Sigmoid colon (tissue), 4 donors: ENCODE measurements around the gene VMAC.

ENCODE experiments used
- EP300 ChIP-seq, 4 donors: sonication (generic); formaldehyde crosslinking; IDR thresholded peaks; one replicate each; pipeline ENCODE4 v1.6.1; 2017; ENCODE audit warnings: antibody characterized with exemption in 4 of 4
- POLR2A ChIP-seq, 2 donors: fragments of 450-650 bp; IDR thresholded peaks; one replicate each; pipeline ENCODE4 v1.6.1; 2016; ENCODE audit warnings: antibody characterized with exemption in 2 of 2, mild to moderate bottlenecking in 2 of 2, moderate library complexity in 2 of 2
- POLR2AphosphoS5 ChIP-seq, 4 donors: sonication (generic); formaldehyde crosslinking; IDR thresholded peaks; one replicate each; pipeline ENCODE4 v1.6.1; 2017; ENCODE audit warnings: antibody characterized with exemption in 4 of 4
- TF ChIP-seq, protein P1 (sequence below), 4 experiments: fragments of 450-650 bp in 3 of 4; fragments of 200-600 bp in 1 of 4; IDR thresholded peaks; one replicate each; pipeline ENCODE4 v1.5.1; 2016 to 2019; ENCODE audit warnings: antibody characterized with exemption in 4 of 4, mild to moderate bottlenecking in 3 of 4, moderate library complexity in 2 of 4

DNA sequence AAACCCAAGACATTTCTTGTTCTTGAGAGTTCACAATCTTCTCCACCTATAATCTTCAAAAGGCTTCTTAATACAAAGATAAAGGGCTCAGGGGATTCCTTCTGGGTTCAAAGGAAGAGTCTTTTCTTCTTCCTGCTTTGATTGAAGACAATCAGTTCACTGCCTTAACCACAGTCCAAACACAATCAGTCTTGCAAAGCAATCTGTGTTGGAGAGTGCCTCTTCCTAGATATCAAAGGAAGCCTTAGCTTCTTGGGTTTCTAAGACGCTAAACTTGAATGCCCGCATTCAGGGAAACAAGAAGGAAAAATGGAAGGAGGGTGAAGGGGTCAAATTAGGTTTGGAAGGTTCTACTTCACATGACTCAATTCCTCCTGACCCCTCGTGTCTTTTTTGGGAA is 46.1 kb downstream of the VMAC start:
- no peak for TF ChIP-seq POLR2AphosphoS5 (IDR thresholded peaks at IDR 0.05)
- TF ChIP-seq POLR2A (IDR thresholded peaks at IDR 0.05), result no peak
- TF ChIP-seq, protein P1, sequence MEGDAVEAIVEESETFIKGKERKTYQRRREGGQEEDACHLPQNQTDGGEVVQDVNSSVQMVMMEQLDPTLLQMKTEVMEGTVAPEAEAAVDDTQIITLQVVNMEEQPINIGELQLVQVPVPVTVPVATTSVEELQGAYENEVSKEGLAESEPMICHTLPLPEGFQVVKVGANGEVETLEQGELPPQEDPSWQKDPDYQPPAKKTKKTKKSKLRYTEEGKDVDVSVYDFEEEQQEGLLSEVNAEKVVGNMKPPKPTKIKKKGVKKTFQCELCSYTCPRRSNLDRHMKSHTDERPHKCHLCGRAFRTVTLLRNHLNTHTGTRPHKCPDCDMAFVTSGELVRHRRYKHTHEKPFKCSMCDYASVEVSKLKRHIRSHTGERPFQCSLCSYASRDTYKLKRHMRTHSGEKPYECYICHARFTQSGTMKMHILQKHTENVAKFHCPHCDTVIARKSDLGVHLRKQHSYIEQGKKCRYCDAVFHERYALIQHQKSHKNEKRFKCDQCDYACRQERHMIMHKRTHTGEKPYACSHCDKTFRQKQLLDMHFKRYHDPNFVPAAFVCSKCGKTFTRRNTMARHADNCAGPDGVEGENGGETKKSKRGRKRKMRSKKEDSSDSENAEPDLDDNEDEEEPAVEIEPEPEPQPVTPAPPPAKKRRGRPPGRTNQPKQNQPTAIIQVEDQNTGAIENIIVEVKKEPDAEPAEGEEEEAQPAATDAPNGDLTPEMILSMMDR (IDR thresholded peaks at IDR 0.05), result no peak
- no peak for TF ChIP-seq EP300 (IDR thresholded peaks at IDR 0.05)
